ENCODE results near the gene PTPN21. TPM values are rescaled to one million over a fixed set of nuclear protein-coding genes. Genes with fewer than 3 reads are reported as not detected.
A peak's percentile ranks its signal among the peaks of the same experiment; 100 is the strongest.

PTPN21 gene
- total RNA-seq, 1 donor from 2014 or later = 12.5 TPM

DNA sequence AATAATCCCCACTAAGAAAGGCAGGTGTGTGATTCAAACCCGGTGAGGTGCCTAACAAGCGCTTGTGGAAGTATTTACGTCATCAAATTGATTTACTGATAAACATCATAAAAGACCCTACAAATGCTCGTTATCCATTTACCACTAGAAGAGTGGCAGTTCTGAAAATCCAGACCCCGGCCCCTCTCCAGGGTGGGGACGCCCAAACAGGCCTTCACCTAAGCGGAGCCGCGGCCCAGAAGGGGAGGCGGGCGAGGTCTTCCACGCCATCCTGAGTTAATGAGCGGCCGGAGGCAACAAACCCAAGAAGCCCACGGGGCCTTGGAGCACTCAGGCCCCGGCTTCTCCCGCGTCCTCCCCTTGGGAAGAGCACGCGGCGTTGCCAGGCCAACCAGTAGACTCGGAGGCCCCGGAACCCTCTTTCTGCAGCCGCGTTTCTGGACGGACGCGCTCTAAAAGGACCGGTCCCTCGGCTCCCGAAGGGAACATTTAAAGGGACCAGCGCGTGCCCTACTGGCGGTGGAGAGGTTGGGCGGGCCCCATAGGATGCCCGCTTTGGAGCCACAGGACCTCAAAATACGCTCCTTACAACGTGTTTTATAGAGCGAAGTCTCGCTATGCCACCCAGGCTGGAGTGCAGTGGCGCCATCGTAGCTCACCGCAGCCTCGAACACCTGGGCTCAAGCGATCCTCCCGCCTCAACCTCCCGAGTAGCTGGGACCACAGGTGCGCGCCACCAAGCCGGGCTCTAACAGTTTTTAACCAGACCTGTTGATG lies 3.5 kb downstream of the PTPN21 start:
- no peak for DNase-seq (ENCODE audit: low read depth)
- Histone ChIP-seq H3K4me3 (ENCODE audit: low read depth, low read length) (peak overlapping the region; percentile 60), H3K36me3 (ENCODE audit: control insufficient read depth, insufficient read depth, low read length) (peaks cover 3% of the 10 kb centered on the region), H3K27me3 (ENCODE audit: control insufficient read depth, insufficient read depth, low read length) (no peaks in the 10 kb centered on the region)
- peak; percentile 44 for TF ChIP-seq CTCF (IDR thresholded peaks at IDR 0.05; ENCODE audit: insufficient read depth, low read length, poor library complexity, severe bottlenecking)

GRCh38 chr14:88550078-88550477 lies 4.7 kb downstream of the PTPN21 start:
- no peak for DNase-seq (ENCODE audit: low read depth)
- H3K4me3 ChIP-seq (ENCODE audit: low read depth, low read length) = no peak overlapping the region
- no peaks in the 10 kb centered on the region for H3K27me3 ChIP-seq (ENCODE audit: control insufficient read depth, insufficient read depth, low read length)
- H3K36me3 ChIP-seq (ENCODE audit: control insufficient read depth, insufficient read depth, low read length) = peaks cover 3% of the 10 kb centered on the region
- TF ChIP-seq CTCF (IDR thresholded peaks at IDR 0.05; ENCODE audit: insufficient read depth, low read length, poor library complexity, severe bottlenecking) = no peak

- no peak for TF ChIP-seq CTCF (IDR thresholded peaks at IDR 0.05; ENCODE audit: insufficient read depth, low read length, poor library complexity, severe bottlenecking)
- DNase-seq (ENCODE audit: low read depth) = no peak
- Histone ChIP-seq H3K4me3 (ENCODE audit: low read depth, low read length) (no peak overlapping the region), H3K36me3 (ENCODE audit: control insufficient read depth, insufficient read depth, low read length) (peaks cover 3% of the 10 kb centered on the region), H3K27me3 (ENCODE audit: control insufficient read depth, insufficient read depth, low read length) (no peaks in the 10 kb centered on the region)
Observed at GRCh38 chr14:88547386-88547780, 7.4 kb downstream of the PTPN21 start.

DNA sequence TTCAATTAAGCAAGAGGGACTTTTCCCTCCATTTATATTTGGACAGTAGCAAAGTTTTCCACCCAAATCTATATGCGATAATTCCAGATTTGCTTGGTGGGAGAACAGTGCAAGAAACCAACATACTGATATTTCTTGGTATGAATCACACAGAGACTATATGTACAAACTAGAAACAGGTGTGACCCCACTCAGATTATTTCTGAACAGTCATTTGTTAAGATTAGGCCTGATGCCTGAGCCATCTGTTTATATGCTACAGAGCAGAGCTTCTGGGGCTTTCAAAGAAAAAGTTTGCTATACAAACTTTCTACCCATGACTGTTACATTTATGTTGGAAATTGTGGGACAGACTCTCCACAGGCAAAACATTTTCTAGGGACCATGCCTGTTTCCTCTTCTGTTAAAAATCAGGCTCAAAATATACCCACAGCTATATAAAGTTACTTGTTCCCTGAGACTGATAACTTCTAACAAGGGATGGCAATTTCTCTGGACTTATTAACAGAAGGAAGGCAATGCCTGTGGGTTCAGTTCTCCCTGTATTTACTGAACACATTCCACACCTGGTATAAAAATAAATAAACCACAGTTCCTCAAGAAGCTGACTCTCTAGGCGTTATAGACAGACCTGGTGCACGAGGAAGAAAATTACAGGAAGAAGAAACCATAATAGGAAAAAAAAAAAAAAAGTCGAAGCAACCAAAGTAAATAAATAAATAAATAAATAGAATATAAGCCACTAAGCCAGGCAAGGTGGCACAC lies 8.0 kb downstream of the PTPN21 start:
- Histone ChIP-seq H3K4me3 (ENCODE audit: low read depth, low read length) (no peak overlapping the region), H3K36me3 (ENCODE audit: control insufficient read depth, insufficient read depth, low read length) (peaks cover 3% of the 10 kb centered on the region), H3K27me3 (ENCODE audit: control insufficient read depth, insufficient read depth, low read length) (no peaks in the 10 kb centered on the region)
- TF ChIP-seq CTCF (IDR thresholded peaks at IDR 0.05; ENCODE audit: insufficient read depth, low read length, poor library complexity, severe bottlenecking) = no peak
- DNase-seq (ENCODE audit: low read depth) = no peak

DNA sequence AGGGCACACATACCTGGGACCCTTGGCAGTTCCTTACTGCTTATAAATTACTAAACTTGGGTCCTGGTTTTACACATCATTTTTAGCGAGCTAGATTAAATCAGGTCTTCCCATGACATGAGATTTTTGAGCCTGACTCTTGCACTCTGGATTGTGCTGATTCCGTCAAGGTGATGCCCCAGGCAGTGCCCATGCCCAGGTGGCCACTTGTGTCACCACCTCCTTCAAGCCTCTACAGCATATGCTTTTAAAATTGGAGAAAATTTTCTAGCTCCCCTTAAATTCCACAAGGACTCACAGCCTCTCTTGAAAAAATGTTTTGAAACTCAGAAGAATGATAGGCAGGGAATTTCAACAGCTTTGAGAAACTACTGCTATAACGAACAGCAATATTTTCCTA lies 9.6 kb downstream of the PTPN21 start:
- Histone ChIP-seq H3K36me3 (ENCODE audit: control insufficient read depth, insufficient read depth, low read length) (peaks cover 3% of the 10 kb centered on the region), H3K27me3 (ENCODE audit: control insufficient read depth, insufficient read depth, low read length) (no peaks in the 10 kb centered on the region), H3K4me3 (ENCODE audit: low read depth, low read length) (no peak overlapping the region)
- no peak for DNase-seq (ENCODE audit: low read depth)
- no peak for TF ChIP-seq CTCF (IDR thresholded peaks at IDR 0.05; ENCODE audit: insufficient read depth, low read length, poor library complexity, severe bottlenecking)
